T-helper 1 cell (primary cell): Measurements from ENCODE around the gene GOLGA6B.
A peak's percentile ranks its signal among the peaks of the same experiment; 100 is the strongest.
"Not testable (repeated sequence)": the region's sequence is repeated elsewhere in the genome, so short reads cannot be mapped to it uniquely, and the experiment has no call there.

Experiments
- DNase-seq, 5 donors: peaks; one replicate each; pipeline ENCODE4 v3.0.0-alpha.2; 2012 to 2020
- total RNA-seq, 4 donors: gene quantifications; one replicate each; lab custom pipeline; 2026; lab: John Stamatoyannopoulos, UW

GOLGA6B gene, protein sequence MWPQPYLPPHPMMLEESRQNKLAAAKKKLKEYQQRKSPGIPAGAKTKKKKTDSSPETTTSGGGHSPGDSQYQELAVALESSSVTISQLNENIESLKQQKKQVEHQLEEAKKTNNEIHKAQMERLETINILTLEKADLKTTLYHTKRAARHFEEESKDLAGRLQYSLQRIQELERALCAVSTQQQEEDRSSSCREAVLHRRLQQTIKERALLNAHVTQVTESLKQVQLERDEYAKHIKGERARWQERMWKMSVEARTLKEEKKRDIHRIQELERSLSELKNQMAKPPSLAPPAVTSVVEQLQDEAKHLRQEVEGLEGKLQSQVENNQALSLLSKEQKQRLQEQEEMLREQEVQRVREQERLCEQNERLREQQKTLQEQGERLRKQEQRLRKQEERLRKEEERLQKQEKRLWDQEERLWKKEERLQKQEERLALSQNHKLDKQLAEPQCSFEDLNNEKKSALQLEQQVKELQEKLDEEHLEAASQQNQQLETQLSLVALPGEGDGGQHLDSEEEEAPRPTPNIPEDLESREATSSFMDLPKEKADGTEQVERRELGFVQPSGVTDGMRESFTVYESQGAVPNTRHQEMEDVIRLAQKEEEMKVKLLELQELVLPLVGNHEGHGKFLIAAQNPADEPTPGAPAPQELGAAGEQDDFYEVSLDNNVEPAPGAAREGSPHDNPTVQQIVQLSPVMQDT
- 0 to 0.46 (median 0) reads per million in 4 donors for total RNA-seq

DNA sequence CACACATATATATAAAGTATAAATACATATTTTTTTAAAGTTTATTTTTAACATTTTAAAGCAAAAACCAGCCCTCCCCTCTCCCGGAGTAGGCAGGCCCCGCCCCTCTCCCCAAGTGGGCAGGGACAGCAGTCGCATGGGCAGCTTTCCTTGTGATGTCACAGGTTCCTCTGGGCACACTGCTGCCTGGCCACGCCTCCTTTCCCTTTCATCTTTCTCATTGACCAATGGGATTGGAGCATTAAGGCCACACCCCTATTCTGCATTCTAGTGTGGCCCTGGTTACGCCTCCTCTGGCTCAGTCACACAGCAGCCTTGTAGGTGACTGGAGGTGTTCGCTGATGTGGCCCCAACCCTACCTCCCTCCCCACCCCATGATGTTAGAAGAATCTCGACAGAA lies at the start of gene GOLGA6B:
Gene GOLGA6B (plus strand): TSS at position 301 of the 400 bp plus-strand sequence. CDS start 41 bp downstream, at position 342.
- not testable (repeated sequence) for DNase-seq

DNA sequence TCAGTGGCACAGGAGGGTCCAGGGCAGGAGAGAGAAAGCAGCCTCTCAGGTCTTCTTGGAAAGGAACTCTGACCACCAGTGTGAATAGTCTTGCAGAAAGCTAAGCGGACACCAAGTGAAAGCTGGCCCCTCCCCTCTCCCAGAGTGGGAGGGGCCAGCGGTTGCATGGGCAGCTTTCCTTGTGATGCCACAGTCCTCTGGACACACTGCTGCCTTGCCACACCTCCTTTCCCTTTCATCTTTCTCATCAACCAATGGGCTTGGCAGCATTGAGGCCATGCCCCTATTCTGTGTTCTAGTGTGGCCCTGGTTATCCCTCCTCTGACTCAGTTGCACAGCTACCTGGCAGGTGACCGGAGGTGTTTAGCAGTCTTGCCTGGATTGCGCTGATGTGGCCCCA lies 49.7 kb upstream of the GOLGA6B start:
- no peak for DNase-seq

DNA sequence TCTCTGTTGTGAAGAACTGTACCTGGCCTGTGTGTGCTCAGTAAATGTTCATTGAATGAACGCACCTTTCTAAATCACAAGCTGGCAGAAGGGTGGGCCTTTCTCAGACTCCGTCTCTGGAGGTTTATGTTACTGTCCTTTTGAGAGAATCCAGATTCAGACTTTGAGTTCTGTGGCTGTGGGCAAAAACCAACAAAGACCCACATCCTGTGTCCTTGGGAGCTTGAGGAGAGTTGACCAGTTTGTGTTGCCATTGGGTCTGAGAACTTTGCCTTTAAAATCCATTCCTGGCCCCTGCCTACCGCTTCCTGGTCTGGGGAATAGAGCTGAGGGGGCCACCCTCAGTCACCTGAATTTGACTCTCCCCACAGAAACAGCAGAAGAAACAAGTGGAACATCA lies 46.4 kb upstream of the GOLGA6B start:
- DNase-seq: not testable (repeated sequence)

DNA sequence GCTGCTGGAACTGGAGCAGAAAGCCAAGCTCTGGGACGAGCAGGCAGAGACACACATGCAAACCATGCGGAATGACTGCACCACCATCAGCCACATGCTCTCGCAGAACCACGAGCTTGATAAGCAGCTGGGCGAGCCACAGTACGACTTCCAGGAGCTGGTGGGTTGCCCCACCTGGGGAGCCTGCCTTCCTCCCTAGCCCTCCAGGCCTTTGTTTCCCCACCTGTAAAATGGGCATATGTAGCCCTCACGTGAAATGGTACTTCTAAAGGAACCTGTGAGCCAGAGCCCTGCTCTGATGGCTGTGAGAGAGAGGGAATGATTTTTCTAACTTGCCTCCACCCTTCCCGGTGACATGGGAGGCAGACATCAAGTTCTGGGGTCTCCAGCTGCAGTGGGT lies 44.6 kb upstream of the GOLGA6B start:
- DNase-seq: no peak

DNA sequence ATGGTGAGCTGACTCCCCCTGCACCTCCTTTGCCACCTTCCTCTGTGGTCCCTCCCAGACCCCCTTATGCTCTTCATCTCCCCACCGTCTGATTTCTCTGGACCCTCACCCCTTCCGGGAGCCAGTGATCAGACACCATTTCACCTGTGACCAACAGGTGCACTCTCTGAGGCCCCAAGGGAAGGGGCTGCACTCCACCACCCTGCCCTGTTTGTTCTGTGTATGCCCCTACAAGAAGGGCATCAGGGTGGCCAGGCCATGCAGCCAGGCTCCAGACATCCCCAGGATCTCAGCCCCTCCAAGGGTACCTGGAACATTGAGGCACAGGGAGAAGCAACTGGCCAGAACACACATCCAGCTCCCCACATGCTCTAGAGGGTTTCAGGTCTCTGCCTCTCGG lies 42.2 kb upstream of the GOLGA6B start:
- not testable (repeated sequence) for DNase-seq

DNA sequence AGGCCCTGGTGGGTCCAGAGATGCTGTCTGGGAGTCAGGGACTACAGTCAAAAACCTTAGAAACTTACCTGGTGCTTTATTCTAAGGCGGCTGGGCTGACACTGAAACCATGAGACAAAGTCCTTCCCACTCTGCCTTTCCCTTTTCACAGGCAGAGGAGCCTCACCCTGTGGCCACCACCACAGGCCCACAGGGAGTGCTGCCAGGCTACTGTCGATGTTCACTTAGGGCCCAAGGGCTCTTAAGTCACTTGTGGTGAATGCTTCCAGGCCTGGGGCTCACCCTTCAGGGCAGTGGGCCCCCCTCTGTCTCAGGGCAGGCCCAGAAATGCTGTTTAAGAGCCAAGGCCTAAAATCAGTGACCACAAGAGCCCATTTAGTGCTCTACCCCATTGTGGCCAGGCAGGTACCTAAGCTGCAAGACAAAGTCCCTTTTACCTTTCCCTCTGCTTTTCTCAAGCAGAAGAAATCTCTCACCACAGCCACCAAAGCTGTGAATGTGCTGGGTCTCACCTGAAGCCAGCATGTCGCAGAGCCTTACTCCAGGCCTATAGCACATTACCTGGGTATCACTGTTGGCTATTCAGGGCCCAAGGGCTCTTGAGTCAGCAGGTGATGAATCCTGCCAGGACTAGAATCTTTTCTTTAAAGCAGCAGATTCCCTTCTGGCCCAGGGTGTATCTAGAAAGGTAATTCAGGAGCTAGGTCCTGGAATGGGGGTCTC lies 39.5 kb upstream of the GOLGA6B start:
- no peak for DNase-seq

DNA sequence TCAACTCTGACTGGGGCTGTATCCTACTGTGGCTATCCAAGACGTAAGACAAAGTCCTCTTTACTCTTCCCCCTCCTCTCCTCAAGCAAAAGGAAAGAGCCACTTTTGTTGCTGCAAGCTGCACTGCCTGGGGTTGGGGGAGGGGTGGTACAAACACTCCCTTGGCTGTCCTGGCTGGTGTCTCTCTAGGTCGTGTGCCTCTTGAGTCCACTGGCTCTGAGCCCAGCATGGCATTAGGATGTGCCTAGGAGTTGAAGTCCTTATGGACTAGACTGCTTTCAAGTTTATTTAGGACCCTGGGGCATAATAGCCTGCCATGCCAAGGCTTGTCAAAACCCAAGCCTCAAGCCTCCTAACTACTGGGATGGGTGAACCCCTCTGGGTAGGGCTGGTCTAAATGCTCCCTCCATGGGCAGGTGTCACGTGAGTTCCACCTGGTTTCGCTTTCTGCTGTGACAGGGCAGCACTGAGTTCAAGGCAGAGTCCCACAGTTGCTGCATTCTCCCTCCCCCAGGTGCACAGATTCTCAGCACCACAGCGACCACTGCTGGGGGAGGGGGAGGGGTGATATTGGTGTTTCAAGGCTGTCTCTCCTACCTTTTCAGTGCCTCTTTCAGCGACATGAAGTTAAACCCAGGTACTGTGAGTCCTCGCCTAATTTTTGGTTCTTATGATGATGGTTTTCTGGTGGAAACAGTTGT lies 38.8 kb upstream of the GOLGA6B start:
- DNase-seq: not testable (repeated sequence)

DNA sequence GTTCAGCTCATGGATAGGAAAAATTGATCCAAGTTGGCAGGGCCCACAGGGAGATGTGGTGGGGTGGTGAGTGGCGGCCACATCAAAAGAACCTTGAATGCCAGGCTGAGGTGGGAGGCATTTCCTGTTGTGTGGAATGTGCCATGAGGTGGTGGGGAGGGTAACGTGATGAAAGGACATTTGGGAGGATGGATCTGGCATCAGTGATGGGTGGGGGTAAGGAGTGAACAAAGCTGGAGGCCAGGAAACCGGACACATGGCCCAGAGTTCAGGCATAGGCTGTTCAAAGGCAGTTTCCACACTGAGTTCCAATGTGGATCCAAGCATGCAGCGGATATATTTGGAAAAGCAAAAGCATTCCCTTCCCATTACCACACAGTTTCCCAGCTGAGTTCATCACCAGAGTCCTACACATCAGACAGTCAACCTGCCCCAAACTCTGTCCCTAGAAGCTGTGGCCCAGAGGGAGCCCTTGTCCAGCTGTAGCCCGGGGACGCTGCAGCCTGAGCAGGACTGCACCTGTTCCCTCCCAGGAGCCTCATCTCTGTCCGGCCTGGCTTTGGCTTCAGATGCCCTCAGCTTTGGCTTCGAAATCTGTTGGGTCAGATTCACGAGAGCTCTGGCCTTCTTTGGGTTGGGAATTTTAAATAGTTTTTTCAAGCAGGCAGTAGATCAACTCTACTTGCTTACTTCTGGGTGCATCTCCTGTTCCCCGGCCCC lies 37.8 kb upstream of the GOLGA6B start:
- DNase-seq: no peak

DNA sequence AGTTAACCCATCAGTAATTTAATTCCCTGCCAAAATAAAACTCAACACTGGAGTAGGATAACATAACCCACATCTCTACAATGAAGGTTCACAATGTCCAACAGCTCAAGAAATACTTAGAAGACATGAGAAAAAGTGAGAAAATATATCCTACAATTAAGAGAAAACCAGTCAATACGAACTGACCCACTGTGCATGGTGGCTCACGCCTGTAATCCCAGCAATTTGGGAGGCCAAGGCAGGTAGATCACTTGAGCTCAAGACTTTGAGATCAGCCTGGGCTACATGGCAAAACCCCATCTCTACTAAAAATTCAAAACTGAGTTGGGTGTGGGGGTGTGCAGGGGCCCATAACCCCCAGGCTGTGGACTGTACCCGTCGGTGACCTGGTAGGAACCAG lies 30.6 kb upstream of the GOLGA6B start:
- DNase-seq: not testable (repeated sequence)

DNA sequence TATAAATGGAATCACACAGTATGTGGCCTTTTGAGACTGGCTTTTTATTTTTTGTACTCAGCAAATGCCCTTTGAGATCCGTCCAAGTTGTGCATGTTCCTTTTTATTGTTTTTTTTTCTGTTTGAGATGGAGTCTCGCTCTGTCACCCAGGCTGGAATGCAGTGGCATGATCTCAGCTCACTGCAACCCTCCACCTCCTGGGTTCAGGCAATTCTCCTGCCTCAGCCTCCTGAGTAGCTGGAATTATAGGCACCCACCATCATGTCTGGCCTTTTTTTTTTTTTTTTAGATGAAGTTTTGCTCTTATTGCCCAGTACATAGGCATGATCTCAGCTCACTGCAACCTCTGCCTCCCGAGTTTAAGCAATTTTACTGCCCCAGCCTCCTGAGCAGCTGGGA lies 28.3 kb upstream of the GOLGA6B start:
- DNase-seq: not testable (repeated sequence)

DNA sequence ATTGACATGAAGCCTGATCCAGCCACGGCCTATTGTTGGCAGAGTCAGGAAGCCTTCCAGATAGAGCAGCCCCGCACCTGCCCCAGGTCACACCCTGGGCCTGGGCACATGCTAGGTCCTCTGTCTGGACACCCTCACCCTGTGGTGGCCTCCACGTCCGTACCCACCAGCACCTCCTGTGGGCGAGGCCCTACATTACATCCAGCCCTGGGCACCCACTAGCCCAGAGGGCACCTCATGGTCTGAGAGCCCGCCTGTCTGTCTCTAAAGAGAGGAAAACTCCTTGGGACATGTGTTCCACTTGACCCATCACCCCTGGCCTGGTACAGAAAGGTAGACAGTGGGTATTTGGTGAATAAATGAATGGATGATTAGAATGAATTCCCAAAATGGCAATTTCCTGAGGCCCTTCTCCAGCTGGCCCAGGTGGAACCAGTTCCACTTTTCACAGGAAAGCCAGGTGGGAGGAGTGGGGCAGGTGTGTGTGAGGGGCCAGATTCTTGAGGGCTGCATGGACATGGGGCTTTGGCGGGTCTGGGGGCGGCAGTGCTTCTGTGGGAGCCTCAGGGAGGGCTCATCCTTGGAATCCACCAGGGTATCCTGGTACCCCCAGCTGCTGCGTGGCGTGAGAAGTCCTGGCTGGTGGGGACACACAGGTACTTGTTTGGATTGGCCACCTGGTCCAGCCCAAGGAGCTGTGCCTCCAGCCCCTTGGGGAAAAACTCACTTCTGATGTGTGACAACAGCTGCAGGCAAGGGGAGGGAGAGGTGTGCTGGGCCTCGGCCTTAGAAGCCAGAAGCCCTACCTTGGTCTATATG lies 26.0 kb upstream of the GOLGA6B start:
- not testable (repeated sequence) for DNase-seq

DNA sequence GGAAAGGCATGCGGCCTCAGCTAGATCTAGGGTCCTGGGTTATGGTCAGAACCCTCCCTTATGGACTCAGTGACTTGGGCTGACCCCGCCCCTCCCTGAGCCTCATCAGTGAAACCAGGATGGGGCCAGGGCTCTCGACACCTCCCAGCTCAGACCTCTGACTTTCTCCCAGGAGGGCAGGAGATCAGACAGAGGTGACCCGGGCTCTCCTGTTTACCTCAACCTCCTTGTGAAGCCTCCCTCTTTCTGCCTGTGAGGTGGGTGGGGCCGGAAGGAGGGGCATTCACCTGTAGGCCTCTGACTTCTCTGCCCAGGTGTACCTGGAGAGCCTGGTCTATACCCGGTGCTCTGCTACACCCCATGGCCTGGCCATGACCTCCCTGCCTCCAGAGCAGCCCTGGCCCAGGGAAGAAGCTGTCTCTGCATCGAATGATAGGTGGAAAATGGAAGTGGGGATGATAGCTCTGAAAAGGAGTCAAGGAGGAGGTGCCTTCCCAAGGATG lies 25.4 kb upstream of the GOLGA6B start:
- DNase-seq: not testable (repeated sequence)

DNA sequence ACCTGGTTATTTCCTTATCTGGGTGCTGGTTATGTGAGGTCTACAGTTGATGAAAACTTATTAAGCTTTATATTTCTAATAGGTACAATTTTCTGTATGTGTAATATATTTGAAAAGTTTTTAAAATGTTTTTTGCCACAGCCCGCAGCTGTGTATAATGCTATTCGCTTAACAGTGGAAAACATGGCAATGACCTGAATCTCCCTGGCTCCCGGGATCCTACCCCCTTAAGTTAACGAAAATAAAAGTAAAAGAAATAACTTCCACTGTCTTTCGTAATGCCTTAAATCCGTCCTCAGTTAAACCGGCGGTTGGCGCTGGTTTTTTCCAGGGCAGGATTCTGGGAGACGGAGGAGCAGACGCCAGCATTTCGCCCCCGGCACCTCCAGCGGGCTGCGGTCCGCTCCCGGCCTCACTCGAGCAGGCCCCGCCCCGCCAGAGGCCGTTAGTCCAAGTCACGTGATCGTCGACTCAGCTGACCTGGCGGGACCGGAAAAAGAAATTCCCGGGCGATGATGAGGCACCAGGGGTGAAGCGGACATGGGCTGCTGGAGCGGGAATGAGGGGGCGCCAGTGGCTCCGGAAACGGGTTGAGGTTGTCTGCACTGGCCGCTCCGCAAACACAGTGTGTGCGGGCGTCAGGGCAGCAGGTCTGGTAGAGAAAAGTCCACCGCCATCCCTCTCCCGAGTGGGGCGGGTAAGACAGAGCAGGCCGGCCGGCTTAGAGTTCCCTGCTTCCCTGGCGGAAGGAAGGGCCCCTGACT lies 17.8 kb upstream of the GOLGA6B start:
- DNase-seq: peak; percentile 35 to 76 (median 41)

DNA sequence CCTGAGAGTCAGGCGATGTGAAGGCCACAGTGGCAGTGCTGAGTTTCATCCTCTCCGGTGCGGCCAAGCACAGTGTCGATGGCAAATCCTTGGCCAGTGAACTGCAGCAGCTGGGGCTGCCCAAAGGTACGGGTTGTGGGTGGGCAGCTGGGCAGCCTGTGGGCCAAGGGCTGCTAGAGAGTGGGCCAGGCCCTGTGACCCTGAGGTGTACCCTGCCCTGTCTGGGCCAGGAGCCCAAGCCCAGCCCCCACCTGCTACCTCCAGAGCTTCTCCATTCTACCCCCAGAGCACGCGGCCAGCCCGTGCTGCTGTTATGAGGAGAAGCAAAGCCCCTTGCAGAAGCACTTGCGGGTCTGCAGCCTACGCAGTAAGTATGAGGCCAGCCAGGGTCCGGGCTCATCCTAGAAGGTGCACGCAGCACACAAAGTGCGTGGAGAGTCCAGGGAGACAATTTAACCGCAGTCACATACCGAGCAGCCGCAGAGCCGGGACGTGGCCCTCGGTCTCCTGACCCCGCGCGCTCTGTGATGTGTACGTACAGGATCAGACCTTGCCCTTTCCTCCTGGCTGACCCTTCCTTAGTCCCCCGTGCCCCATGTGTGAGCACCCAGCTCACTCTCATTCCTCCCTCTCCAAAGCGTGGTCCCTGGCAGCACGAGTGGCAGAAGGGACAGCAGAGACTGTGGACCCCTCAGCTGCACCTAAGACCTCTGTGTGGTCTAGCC lies 14.6 kb upstream of the GOLGA6B start:
- DNase-seq: not testable (repeated sequence)

DNA sequence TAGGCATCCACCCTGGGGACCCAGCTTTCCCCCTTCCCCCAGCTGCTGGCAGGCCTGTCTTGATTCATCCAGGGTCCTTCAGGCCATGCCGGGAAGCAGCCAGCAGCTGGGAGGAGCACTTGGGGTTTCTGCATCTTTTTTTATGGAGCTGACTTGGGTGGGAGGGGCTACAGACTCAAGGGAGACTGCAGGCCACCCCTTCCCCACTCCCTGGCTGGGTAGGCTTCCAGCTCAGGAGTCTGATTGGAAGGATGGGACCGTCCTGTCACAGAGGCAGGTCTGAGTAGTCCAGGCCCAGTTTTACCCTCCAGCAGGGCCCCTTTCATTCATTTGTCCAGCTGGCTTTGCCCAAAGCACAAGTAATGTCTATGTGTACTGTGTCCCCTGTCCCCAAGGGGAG lies 12.2 kb upstream of the GOLGA6B start:
- not testable (repeated sequence) for DNase-seq

DNA sequence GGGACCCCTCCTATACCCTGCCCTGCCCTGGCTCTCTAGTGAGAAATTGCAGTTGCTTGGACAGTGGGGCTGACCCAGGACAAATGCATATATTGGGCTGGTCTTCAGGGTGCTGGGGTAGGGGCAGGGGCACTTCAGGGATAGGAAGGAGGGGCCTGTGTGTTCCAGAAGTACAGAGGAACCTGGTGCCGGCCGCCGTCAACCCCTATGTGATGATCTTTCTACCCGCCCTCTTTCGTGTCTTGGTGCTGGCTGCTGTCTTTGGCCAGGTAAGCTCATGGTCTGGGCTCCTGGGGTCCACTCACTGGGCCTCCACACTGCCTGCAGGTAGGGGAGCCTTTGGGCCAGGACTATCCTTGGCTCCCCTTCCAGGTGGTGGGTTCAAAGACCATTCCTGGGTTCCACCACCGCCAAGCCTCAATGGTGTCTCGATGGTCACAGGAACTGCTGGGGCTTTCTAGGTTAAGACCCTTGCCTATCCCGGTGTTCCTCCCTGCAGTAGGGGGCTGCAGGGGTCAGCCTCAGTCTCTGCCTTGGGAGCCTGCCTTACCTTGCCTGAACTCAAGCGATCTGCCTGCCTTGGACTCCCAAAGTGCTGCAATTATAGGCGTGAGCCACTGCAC lies 5.8 kb upstream of the GOLGA6B start:
- not testable (repeated sequence) for DNase-seq

DNA sequence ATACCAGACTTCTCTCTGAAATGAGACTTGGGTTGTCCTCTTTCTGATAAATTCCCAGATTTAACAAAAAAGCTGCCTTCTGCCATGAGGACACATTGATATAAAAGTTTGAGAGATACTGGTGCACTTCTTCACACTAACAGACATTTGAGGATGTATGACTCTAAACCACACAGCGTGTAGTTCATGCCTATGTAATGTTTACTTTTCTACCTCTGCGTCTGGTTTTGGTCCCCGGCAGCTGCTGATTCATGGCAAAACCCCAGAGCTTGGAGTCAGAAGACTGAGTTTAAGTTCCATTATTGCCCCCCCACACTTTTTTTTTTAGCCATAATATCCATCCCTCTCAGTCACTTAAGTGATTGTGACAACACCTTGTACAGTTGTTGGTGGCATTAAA lies 1.5 kb downstream of the GOLGA6B start:
- not testable (repeated sequence) for DNase-seq

DNA sequence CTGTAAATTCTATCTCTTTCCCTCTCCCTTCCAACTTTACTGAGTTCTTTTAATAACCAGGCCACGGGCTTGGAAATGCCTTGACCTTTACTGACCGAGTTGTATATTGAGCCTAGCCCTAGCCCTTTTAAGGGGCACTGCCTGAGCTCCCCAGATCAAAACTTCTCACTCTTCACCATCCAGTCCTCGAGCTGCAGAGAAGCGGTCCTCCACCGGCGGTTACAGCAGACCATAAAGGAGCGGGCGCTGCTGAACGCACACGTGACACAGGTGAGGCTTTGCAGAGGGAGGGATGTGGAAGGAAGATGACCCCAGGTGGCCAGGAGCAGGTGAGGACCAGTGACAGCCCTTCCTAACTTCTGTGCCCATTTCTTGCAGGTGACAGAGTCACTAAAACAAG lies 6.6 kb downstream of the GOLGA6B start:
- not testable (repeated sequence) for DNase-seq

DNA sequence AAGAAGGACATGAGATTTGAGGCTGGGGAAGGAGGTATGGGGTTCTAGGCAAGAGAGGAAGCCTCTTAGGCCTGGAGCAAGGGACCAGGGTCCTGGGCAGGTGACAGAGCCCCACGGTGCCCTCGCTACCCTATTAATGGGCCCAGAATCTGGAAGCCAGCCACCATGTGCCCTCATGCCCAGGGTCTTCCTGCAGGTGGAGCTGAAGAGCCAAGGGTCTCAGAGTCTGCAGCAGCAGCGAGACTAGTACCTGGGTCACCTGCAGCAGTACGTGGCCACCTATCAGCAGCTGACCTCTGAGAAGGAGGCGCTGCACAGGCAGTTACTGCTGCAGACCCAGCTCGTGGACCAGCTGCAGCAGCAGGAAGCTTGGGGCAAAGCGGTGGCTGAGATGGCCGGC lies 9.4 kb downstream of the GOLGA6B start:
- DNase-seq: not testable (repeated sequence)
